Amygdala (tissue), 56 donors: ENCODE data around the gene TIMP1.

Experiments used
- DNase-seq, 56 donors: peaks; one replicate each; lab custom pipeline; 2025; lab: John Stamatoyannopoulos, UW

The TIMP1 gene

DNA sequence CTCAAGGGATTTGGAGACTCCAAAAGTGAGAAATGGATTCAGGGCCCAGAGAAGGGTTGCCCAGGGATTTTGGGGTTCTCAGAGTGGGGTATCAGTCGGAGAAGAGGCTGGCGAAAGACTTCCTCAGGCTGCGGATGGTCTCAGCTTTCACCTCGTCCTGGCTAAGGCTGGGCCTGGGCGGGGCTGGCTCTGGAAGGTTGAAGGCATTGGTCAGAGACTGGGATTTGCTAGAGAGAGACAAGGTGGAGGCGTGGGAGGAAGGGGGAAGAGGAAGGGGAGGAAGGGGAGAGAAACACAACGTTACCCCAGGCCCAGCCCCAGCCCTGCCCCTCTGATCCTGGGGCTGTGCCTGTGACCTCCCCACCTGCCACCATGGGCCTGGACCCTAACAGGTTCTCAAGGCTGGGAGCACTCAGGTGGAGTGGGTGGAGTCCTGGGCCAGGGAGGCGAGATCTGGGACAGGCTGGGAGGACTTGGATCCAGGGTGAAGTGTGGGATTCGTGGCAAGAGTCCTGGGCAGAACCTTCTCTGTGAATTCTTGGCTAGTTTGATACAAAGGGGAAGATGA is 9.4 kb upstream of the TIMP1 start:
- no peak for DNase-seq

DNA sequence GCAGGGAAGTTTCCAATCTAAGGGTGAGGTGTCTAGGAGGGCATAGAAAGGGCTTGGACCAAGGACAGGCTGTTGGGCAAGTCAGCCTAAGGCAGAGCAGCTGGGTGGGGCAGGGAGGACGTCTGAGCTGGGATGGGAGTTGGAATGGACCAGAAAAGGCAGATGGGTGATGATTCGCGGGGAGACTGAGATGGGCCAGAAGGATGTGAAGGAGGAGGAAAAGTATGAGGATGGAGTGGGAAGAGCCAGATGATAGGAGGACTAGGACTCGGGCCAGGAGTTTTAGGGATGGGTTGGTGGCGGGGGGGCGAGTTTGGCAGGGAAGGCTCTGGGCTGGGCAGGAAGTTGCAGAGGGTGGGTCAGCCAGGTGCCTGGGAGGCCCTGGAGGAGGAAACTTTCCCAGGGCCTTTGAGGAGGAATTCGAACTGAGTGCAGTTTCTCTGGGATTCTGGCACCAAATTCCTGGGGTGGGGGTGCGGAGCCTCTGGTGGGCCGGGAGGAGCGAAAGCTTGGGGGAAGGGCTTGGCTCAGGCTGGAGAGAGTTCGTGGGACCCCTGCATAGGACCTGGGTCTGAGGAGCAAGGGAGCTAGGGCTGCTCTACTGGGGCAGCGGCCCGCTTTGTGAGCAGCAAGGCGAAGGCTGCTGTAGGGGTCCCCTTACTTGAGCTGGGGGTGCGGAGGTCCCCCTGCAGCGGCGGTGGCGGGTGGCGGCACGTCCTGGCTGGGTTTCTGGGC is 8.7 kb upstream of the TIMP1 start:
- DNase-seq: no peak

DNA sequence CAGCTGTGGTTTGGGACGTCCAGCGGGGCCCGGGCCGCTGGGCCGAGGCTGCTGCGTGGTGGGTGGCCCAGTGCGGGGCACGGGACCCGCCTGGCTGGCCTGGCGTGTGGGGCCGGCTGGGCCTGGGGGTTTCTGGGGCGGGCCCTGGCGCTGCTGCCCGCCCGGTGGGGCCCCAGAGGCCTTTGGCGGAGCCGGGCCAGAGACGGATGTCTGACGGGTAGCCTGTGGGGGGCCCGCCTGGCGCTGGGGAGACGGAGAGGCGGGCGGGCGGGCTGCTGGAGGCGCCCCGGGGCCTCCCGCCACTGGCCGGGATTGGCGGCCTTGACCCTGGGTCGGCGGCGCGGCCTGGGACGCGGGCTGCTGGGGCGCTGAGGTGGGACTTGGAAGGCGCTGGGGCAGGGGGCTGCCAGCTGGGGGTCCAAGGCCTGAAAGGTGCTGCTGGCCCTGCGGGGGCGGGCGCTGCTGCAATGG is 8.1 kb upstream of the TIMP1 start:
- no peak for DNase-seq

DNA sequence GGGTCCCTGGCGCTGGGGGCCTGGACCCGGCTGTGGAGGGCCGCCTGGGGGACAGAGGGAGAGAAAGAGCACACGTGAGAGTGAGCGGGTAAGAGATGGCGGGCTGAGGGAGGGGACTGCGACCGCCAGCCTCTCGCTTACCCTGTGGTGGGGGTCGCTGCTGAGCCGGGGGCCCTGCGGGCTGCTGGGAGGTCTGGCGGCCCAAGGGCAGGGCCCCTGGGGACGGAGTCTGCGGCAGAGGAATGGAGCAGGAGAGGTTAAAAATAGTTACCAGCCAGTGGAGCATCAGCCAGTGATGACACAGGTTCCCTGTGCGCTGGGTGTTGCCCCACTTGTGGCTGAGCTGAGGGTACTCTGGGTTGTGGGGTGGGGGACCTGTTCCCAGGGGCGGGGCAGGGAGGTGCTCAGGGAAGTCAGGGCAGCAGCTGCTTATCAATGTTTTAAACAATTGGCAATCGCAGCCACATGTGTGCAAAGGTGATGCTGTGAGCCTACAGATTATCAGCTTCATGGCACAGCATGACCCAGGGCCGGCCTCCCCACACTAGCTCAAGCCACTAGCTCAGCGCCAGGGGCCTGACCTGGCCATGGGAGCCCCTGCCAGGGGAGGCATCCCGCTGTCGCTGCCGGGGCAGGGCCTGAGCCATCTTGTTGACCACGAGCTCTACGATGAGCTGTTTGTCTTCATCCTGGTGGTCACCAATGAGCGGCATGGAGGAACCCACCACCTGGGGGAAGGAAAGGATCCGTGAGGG is 7.5 kb upstream of the TIMP1 start:
- no peak for DNase-seq

DNA sequence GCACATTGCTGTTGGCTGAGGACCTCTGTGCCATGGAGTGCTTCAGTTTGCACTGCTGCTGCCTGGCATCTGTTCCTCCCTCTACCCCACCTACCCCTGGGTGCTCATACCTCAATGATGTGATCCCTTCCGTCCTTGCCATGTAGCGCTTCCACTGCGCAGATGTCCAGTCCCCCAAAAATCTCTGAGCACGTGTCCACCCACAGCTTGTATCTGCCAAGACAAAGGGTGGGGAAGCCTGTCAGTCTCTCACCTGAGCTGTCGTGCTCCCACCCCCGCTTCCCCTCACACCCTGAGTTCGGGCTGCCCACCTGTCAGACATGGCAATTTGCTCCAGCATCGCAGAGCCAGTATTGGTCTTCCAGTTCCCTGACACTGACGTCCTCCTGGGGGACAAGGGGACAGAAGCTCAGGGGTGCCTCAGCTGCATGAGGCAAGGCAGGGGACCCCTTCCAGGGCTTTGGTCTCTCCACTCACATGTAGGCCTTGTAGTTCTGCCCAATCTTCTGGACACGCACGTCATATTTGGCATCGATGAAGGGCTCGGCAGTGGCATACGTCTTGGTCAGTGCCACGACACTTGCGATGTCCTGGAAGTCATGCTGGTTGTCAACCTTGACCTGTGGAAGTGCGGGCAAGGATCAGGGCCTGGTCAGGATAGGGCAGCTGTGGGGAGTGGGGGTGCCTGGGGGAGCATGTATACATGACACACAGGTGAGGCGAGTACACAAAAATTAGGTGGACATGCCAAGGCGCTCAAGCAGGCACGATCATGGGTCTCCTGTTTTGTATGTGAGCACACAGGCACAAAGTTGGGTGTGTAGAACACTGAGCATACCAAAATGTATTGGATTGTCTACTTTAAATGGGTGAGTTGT is 6.0 kb upstream of the TIMP1 start:
- DNase-seq: no peak

DNA sequence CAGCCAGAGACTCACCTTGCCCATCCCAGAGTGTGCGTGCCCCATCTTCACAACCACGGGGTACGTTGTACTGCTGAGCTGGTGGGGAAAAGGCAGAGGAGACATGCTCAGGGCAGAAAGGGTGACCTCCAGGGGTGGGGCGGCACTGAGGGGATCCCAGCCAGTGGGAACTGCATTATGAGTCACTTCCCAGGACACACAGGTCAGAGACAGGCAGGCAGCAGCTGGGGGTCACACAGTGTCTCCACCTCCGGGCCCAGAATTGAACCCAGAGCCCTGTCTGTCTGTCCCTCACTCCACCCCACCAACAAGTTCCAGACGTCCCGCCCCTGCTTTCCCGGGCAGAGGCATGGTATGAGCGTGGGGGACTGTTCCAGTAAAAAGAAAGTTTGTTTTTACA is 4.8 kb upstream of the TIMP1 start:
- DNase-seq: no peak

DNA sequence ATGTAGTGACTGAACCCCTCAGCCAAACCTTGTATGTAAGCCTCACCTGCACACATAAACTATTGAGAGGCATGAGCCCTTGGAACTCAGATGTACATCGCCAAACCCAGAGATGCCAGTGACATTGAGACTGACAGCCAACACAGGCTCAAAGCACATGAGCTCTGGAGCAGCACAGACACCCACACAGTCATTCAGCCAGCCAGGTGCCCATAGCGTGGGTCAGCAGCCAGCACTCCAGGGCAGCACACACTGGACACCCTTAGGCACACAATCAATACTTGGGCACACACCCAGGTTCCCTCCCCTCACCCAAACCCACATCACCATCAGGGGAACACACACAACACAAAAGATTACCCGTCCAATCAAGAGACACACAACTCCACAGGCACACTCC is 4.3 kb upstream of the TIMP1 start:
- no peak for DNase-seq

DNA sequence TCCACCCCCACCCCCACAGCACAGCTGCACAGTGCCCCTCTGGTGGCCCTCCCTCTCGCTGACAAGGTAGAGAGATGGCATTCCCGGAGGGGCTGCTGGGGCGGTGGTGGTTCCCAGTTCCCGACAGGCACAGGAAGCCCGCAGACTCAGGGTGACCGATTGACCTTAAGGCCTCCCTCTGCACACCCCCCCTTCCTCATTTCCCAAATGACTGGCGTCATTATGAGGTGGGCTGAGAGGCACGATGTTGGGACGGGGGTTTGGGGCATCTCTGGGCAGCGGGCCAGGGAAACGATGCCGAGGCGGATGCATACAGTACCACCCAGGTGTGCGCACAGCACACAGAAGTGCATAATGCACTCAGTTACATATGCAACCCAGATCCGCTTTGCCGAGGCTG is 3.5 kb upstream of the TIMP1 start:
- no peak for DNase-seq

DNA sequence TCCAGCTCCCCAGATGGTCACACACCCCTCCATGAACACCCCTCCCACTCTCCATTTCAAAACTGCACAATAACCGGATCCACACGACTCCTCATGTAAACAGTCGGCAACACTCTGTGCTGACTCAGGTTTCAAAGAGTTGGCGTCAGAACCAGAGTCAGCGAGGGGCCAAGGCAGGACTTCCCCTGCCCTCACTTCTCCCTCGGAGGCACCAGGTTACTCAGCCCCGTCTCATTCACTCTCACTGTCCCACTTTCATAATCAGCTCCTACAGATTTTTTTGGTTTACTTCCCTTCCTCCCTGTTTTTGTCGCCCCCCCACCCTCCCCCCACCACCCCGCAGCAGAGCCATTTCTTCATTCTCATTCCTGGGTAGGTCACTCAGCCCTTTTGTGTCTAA is 2.7 kb upstream of the TIMP1 start:
- DNase-seq: no peak

DNA sequence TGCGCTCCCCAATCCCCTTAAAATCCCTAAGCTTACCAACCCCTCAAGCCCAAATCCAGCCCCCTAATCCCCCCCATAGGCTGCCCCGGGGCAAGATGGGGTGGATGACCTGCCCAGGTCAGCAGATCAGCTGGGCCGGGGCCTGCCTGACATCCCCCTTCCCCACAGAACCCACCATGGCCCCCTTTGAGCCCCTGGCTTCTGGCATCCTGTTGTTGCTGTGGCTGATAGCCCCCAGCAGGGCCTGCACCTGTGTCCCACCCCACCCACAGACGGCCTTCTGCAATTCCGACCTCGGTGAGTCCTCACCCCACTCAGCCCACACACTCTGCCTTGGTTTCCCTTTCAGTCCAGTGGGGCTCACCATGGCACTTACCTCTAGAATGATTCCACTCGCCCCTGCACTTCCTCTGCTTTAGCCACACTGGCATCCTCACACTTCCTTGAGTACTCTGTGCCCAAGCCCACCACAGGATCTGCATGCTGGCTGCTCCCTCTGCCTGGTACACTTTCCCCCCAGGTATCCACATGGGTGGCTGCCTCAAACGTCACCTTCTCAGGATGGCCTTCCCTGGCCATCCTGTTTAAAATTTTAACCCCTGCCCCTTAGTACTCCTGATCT is 1.1 kb downstream of the TIMP1 start:
- DNase-seq: no peak

DNA sequence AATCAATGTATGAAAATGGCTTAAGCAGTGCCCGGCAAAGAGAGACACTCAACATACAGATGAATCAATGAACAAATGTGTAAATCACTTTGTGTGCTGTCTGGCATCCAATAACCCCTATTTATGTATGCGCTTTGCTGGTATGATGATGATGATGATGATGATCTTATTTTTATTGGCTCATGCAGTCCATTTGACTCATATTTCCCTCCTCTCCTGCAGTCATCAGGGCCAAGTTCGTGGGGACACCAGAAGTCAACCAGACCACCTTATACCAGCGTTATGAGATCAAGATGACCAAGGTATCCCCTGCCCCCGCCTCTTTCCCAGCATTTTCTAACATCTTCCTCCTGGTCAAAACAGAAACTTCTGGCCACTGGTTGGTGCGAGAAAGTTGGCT is 2.5 kb downstream of the TIMP1 start:
- DNase-seq: no peak

DNA sequence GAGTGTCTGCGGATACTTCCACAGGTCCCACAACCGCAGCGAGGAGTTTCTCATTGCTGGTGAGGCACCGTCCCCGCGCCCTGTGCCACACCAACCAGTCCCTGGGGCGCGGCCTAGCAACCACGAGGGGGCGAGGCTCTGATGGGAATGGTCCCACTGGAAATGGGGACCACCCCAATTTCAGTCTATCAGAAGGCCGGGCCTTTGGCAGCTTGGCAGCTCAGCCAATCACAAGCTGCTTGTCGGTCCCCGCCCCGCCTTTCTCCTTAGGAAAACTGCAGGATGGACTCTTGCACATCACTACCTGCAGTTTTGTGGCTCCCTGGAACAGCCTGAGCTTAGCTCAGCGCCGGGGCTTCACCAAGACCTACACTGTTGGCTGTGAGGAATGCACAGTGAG is 3.0 kb downstream of the TIMP1 start:
- DNase-seq: no peak

DNA sequence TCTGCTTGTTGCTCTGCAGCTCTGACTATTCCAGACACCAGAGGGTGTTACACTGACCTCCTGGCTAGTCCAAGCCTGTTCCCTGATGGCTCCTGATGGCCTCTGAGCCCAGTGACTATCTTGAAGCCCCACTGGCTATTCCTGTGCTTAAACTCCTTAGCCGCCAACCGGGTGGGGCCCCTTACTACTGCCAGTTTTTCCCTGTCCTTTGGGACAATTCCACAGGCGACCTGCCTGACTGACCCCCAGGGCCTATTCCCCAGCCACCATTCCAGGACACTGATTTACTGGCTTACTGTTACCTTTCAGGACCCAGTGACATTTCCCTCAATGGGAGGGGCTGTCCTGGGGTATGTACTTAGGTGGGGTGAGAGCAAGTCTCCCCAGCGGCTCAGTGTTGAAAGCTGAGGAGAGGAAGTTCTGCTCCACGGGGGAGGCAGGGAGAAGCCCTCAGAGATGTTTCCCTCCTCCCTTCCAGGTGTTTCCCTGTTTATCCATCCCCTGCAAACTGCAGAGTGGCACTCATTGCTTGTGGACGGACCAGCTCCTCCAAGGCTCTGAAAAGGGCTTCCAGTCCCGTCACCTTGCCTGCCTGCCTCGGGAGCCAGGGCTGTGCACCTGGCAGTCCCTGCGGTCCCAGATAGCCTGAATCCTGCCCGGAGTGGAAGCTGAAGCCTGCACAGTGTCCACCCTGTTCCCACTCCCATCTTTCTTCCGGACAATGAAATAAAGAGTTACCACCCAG is 4.0 kb downstream of the TIMP1 start:
- DNase-seq: no peak

DNA sequence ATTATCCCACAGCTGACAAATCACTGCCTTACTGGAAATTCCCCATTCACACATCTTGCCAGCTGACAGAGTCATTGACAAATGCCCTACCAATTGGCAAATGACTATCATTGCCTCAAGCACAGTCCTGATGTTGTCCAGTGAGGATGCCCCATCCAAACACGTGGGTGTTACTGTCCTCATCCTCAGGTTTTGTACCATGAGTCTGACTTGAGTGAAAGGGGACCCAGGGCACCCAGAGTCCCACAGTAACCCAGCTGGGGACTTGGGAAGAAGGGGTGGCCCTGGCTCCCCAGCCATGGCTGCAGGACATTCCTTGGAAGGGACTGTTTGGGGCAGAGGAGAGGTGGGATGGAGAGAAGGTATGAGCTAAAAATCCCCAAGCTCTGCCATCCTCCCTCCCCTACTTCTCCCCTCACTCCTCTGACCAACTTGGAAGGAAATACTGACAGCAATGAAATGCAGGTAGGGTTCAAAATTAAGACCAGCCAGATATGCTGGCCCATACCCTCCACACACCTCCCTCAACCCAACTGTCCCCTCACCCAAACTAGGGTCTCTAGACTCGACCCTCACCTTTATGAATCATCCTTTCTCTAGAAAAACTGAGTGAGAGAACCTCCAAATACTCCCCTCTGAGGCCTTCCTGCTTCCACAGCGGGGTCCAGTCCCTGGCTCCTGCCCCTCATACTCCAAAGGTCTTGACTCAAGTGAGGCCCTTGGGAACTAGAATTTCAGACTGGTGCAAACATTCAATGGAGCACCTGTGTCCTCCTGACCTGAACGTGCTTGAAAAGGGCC is 5.1 kb downstream of the TIMP1 start:
- DNase-seq: no peak

DNA sequence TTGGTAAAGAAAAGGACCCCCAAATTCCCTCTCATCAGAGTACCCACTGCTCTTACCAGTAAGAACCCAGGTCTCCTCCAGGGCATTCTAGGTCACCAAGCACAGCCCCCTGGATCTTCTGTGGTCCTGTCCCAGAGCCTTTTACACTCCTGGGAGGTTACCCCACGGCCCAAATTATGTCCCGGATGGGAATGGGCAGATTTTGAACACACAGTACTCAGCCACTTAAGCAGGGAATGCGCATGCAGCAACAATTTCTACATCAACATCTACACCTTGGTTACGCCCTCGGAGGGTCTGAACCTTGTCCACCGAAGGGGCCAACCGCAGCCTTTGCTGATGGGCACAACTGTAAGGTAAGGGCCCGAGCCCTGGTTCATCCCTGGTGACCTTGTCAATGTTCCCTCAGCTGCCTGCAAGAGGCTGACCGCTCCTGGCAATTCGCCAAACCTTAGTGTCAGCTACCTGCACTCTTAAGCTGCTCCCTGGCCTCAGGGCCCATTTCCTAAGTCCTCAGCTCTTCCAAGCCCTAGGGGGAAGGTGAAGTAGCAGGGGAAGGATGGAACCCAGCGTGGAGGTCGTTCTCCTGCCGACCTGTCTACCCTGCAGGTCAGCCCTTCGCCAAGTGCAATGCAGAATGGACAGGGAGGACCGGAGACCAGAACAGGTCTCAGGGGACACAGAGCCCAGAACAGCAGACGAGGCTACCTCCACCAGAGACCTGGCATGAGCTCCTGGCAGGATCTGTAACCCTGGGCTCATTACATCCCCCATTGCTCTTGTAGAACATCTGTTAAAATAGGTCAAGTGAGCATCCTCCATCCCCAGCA is 5.9 kb downstream of the TIMP1 start:
- DNase-seq: no peak

DNA sequence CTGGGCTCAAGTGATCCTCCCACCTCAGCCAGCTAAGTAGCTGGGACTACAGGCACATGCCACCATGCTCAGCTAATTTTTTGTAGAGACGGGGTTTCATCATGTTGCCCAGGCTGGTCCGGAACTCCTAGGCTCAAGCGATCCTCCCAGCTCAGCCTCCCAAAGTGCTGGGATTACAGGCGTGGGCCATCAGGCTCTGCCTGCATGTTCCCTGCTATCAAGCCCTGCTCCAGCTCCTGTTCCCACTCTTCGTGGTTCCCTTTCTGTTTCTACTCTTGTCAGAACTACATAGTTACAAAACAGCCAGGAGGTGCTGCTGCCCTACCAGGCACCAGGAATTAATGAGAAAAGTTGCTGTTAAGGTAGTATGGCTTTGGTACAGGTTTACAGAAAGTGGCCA is 8.7 kb downstream of the TIMP1 start:
- DNase-seq: no peak

DNA sequence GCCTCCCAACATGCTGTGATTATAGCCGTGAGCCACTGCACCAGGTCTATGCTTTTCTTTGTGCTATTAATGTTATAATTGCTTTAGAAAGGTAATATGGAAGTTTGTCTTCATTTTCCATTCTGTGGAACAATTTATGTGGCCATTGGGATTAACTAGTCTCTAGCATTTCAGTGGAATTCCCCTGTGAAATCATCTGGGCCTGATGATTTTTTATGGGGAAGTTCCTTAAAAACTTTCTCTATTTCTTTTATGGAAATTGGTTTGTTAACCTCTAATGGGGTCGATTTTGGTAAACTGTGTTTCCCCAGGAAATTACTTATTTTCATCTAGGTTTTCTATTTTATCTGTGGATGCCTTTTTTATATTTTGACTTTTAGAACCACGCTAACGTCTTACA is 11.3 kb downstream of the TIMP1 start:
- DNase-seq: no peak

DNA sequence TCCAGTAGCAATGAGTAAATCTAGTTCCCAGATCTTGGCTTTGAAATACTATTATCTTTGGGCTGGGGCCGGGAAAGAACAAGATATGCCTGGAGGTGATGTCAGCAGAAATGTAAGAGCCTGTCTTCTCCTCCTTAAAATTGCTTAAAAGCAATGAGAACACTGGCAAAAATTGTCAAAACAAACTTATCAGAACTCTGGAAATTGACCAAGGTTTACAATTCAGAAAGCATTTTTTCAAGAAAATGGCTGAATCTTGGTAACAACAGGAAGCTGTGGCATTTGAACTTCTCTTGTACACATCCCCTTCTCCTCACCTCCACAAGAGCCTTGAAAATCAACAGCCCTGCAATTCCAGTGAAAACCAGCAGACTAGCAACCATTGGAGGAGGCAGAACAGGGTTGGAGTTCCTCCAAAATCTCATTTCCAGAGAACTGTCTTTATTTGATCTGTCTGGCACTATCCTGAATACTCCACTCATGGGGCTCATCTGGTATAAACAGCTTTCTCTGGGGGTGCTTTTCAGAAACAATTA is 13.5 kb downstream of the TIMP1 start:
- no peak for DNase-seq
